Calu3 (cell line): ENCODE measurements around the gene MSGN1. TPM values are rescaled to one million over a fixed set of nuclear protein-coding genes. Genes with fewer than 3 reads are reported as not detected.
"Not testable (repeated sequence)": the region's sequence is repeated elsewhere in the genome, so short reads cannot be mapped to it uniquely, and the experiment has no call there.

ENCODE experiments used
- BruUV-seq: library from RNA; stranded (reverse); fragments of 400-500 nt; replicated peaks from 2 replicates; lab custom pipeline; 2021; lab: Mats Ljungman, UMichigan
- CTCF ChIA-PET: fragments of 300-600 bp; sonication (Branson Sonifier 250); formaldehyde crosslinking; loops from one replicate; lab custom pipeline; 2022; ENCODE audit warnings: antibody characterized with exemption; lab: Charles Lee
- DNase-seq: peaks from one replicate; pipeline ENCODE4 v3.0.0; 2022
- H3K27ac Mint-ChIP-seq: one replicate; pipeline ENCODE4 v1.8.0; 2022; ENCODE audit warnings: mixed read lengths; ENCODE audit not compliant: unreplicated experiment
- H3K27me3 Mint-ChIP-seq: one replicate; pipeline ENCODE4 v1.8.0; 2022; ENCODE audit warnings: mixed read lengths; ENCODE audit not compliant: unreplicated experiment
- H3K36me3 Mint-ChIP-seq: one replicate; pipeline ENCODE4 v1.8.0; 2022; ENCODE audit warnings: mild to moderate bottlenecking, moderate library complexity, mixed read lengths; ENCODE audit not compliant: insufficient read depth, unreplicated experiment
- H3K4me1 Mint-ChIP-seq: one replicate; pipeline ENCODE4 v1.8.0; 2022; ENCODE audit warnings: mild to moderate bottlenecking, low read depth, mixed read lengths; ENCODE audit not compliant: unreplicated experiment
- H3K4me3 Mint-ChIP-seq: one replicate; pipeline ENCODE4 v1.8.0; 2022; ENCODE audit warnings: mild to moderate bottlenecking, low read depth, moderate library complexity, mixed read lengths; ENCODE audit not compliant: unreplicated experiment
- H3K9me3 Mint-ChIP-seq: one replicate; pipeline ENCODE4 v1.8.0; 2022; ENCODE audit warnings: low read depth, mixed read lengths; ENCODE audit not compliant: unreplicated experiment
- intact Hi-C: fragments of 100-400 bp; cut with micrococcal nuclease; formaldehyde crosslinking; loops from one replicate; pipeline ENCODE4 v1.10.0; 2022; ENCODE audit not compliant: unreplicated experiment
- total RNA-seq: library from RNA; stranded (reverse); gene quantifications from 2 replicates; pipeline ENCODE4 v1.2.3, GENCODE V29; 2022
- TF ChIP-seq, protein P1 (sequence below): fragments of 200-600 bp; IDR thresholded peaks from one replicate; pipeline ENCODE4 v1.8.0; 2022; ENCODE audit warnings: antibody characterized with exemption; ENCODE audit not compliant: unreplicated experiment

MSGN1 gene
- total RNA-seq, 1 experiment from 2014 or later, result not detected

DNA sequence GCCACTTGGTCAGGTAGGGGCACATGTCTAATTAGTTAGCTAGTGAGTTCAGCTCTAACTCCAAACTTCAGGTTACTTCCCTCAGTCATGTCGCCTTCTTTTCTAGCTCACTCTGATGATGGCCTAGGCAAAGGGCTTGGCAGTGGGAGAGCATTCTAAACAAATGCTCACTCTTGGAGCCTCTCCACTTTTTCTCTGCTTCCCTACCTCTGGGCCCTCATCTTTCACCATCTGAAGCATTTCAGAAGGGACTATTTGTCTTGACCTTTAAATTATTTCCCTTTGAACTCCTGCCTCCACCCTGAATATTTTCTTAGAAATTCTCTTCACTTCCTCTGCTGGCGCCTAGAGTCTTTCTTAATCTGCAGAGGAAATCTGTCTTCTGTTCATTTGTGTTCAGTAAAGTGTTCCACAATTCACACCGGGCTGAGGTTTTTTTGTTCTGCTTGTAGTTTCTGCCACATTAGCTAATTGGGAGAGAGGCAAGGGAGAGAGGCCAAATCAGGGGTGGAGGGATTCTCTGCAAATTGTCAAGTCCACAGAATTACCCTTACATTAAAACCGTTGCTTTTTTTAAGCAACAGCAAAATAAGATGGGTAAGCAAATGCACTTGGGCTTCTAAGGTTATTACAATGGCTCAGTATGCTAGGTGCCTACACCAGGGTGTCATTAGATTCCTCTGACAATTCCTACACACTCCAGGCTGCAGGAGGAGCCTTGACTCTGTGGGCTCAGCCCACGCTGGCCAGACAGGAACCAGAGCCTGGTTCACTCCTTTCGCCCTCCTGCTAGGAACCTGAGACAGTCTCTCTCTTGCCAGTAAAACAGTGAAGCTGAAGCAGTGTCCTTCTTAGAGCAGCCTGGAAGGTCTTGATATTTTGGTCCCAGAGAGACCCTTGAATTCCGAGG, 5.5 kb downstream of the MSGN1 start:
- no peak for DNase-seq
- Mint-ChIP-seq H3K4me3 (no peak overlapping the region), H3K27me3 (peaks cover 9% of the 10 kb centered on the region), H3K36me3 (no peaks in the 10 kb centered on the region), H3K9me3 (no peaks in the 10 kb centered on the region), H3K27ac (no peak overlapping the region), H3K4me1 (no peaks in the 10 kb centered on the region)
- TF ChIP-seq, protein P1, sequence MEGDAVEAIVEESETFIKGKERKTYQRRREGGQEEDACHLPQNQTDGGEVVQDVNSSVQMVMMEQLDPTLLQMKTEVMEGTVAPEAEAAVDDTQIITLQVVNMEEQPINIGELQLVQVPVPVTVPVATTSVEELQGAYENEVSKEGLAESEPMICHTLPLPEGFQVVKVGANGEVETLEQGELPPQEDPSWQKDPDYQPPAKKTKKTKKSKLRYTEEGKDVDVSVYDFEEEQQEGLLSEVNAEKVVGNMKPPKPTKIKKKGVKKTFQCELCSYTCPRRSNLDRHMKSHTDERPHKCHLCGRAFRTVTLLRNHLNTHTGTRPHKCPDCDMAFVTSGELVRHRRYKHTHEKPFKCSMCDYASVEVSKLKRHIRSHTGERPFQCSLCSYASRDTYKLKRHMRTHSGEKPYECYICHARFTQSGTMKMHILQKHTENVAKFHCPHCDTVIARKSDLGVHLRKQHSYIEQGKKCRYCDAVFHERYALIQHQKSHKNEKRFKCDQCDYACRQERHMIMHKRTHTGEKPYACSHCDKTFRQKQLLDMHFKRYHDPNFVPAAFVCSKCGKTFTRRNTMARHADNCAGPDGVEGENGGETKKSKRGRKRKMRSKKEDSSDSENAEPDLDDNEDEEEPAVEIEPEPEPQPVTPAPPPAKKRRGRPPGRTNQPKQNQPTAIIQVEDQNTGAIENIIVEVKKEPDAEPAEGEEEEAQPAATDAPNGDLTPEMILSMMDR, result no peak
- CTCF ChIA-PET, result no interaction called here
- intact Hi-C loops, result no loop called here
- BruUV-seq, result no TSS peak

DNA sequence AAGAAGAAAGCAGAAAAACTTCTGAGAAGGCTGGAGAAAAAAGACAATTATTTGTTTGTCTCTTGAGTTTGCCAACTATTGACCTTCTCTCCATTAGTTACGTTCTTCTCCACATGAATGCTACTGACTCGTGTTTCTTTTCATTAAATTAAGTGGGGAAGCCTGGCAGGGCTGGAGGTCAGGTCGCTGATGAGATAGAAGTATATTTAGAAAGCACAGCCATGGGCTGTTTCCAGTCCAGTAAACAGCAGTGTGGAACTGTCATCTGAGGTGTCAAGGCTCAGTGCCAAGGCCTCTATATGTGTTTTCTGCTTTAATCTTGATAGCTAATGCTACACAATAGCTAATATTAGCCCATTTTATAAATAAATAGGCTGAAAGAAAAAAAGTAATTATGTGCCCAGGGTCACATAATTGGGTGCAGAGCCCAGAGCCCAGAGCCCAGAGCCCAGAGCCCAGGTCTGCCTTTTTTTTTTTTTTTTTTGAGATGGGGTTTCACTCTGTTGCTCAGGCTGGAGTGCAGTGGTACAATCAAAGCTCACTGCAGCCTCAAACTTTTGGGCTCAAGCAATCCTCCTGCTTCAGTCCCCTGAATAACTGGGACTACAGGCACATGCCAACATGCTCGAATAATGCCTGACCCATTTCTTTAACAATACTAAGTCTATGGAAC, 6.3 kb downstream of the MSGN1 start:
- Mint-ChIP-seq H3K27ac (no peak overlapping the region), H3K4me1 (no peaks in the 10 kb centered on the region), H3K27me3 (peaks cover 9% of the 10 kb centered on the region), H3K4me3 (no peak overlapping the region), H3K9me3 (no peaks in the 10 kb centered on the region), H3K36me3 (no peaks in the 10 kb centered on the region)
- intact Hi-C loops, result no loop called here
- TF ChIP-seq, protein P1, result no peak
- no TSS peak for BruUV-seq
- DNase-seq, result no peak
- CTCF ChIA-PET, result interaction anchor here (0.7 kb wide), 1 partner anchor 11 kb away, joined by 6 read pairs; no protein-coding TSS in a partner anchor

DNA sequence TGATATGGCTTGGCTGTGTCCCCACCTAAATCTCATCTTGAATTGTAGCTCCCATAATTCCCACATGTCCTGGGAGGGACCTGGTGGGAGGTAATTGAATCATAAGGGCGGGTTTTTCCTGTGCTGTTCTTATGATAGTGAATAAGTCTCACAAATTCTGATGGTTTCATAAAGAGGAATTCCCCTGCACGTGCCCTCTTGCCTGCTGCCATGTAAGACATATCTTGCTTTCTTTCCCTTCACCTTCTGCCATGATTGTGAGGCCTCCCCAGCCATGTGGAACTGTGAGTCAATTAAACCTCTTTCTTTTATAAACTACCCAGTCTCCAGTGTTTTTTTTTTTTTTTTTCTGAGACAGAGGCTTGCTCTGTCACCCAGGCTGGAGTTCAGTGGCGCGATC, 7.4 kb downstream of the MSGN1 start:
- H3K36me3 Mint-ChIP-seq, H3K9me3 Mint-ChIP-seq, H3K4me1 Mint-ChIP-seq, H3K27ac Mint-ChIP-seq, CTCF ChIA-PET, BruUV-seq, DNase-seq, intact Hi-C loops, H3K4me3 Mint-ChIP-seq: not testable (repeated sequence)
- H3K27me3 Mint-ChIP-seq, result peaks cover 12% of the 10 kb centered on the region

DNA sequence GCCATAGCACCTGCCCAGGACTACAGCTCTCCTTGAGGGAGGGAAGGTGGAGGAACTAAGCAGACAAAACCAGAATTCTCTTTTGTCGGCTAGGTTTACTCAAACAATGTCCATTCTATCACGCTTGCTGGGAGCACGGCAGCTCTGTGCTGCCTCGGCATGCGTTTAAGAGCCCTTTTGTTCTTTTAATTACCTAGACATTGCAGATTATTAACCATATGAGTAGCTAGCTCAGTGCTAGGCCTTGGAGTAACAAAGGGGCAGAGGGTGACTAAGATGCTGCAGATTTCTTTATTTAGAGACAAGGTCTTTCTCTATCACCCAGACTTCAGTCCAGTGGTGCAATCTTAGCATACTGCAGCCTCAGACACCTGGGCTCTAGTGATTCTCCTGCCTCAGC, 11.1 kb downstream of the MSGN1 start:
- no peak for DNase-seq
- Mint-ChIP-seq H3K27me3 (peaks cover 39% of the 10 kb centered on the region), H3K4me3 (no peak overlapping the region), H3K9me3 (no peaks in the 10 kb centered on the region), H3K27ac (no peak overlapping the region), H3K36me3 (no peaks in the 10 kb centered on the region), H3K4me1 (peaks cover 7% of the 10 kb centered on the region)
- TF ChIP-seq, protein P1, result no peak
- intact Hi-C loops, result no loop called here
- no TSS peak for BruUV-seq
- CTCF ChIA-PET, result interaction anchor here (0.5 to 0.7 kb wide), 2 partner anchors 12 to 73 kb away, joined by 3 to 4 read pairs; partner anchors contain the start of genes GEN1 and SMC6
